IPS-18c (cell line): ENCODE measurements around the gene LRTM1.

Experiments used
- H3K4me3 ChIP-seq: 2 replicates; pipeline ENCODE4 v1.7.0; 2013; ENCODE audit warnings: low read depth, mild to moderate bottlenecking, low read length, moderate library complexity; ENCODE audit not compliant: insufficient read depth
- H3K9me3 ChIP-seq: one replicate; pipeline ENCODE4 v1.6.1; 2013; ENCODE audit warnings: mild to moderate bottlenecking, low read length, moderate library complexity; ENCODE audit not compliant: control insufficient read depth, insufficient read depth

Gene LRTM1

DNA sequence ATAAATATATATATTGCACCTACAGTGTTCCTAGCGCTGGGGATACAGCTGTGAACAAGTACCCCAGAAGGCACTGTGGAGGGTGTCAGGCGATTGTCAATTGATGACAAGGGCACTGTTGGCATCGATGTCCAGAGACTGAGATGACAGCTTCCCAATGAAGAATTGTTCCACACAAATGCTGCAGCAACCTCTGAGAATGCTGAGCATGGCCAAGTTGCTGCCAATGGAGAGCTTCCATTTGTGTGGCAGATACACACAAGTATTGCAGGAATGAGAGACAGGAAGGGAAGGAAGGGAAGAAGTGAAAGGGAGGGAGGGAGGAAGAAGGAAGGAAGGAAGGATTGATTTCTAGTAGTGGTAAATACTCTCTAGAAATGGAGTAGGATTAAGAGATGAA, 21.9 kb downstream of the LRTM1 start:
- H3K4me3 ChIP-seq, result no peak overlapping the region
- H3K9me3 ChIP-seq, result no peaks in the 10 kb centered on the region

DNA sequence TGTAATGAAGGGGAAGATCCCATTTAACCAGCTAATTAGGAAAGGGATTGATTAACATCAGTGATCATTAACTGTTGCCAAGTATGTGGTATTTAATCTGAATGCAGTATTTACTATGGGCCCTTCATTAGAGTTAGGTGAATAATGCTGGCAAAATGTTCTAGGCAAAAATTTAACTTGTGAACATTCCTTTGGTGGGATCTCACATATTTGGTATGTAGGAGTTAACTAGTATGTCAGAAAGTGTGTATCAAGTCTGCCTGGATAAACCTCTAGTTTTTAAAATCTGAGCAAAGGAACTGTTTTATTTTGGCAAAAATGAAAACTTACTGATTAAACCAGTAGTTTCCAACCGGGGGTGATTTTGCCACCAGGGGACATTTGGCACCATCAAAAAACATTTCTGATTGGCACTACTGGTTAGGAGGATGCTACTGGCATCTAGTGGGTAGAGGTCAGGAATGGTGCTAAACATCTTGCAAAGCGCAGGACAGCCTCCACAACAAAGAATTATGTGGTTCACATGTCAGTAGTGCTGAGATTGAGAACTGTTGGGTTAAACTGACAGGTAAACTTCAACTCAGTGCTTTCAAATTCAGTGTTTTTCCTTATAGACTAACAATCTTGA, 22.5 kb downstream of the LRTM1 start:
- no peaks in the 10 kb centered on the region for H3K9me3 ChIP-seq
- H3K4me3 ChIP-seq, result no peak overlapping the region

DNA sequence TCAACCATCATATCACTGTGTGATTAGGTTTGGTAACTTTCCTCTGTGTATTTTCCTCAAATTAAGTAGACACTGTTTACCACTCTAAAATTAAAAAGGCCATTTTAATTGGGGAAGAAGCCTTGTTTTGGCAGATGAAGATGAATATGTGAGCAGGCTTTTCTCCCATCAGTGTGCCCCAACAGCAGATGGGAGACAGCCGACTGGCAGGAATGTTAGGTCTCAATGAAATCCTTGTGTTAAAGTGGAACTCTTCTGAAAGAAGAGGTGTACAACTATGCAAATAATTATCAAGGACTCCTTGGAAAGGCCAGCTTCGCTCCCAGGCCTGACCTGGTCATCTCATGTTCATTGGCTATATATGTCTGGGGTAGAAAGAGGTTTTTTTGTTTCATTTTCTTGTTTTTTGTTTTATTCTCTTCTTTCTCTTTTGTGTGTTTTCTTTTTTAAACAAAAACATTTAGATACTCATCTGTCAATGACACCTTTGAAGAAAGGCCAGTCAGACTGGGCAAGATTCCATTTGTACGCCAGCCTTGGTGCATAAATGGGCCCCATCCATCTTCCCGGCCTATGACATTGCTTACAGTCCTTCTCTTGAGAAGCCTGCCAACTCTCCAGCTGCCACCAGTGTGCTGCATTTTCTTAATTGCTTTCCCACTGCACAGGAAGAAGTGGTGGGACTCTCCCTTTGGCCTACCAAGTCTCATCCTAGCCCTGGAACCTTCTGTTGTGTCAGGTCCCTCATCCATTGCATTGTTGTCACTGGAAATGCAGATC, 25.8 kb downstream of the LRTM1 start:
- no peaks in the 10 kb centered on the region for H3K9me3 ChIP-seq

DNA sequence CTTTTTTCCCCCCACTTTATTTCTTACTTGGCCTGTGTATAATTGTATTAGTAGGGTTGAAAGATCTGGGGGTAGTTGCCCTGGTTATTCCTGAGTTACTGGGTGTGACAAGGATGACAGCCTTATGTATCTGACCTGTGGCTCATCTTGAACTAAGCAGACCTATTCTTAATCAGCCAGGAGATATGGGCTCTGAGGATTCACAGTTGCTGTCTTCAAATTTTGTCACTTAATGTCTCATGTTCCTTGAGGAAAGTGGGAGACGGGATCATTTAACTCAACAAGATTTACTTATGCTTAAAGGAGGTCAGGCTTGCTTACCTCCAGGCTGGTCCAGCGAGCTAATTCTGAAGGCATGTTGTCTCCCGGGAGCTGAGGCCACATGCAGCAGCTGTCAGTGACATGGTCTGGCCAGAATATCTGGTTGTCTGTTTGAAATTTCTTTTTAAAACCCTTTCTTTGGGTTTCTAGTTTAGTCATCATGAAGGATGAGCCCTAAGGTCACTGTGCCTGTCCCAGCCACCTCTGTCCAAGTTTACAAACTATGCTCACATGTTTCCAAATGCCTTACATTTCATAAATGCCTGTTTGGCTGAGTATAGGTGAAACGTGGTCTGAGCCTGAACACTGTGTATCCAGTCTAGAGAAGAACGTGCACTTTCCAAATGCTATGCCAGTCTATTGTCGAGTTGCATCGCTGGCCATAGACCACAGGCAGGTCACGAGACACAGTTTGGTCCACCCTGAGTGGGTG, 26.8 kb downstream of the LRTM1 start:
- Histone ChIP-seq H3K9me3 (no peaks in the 10 kb centered on the region), H3K4me3 (no peak overlapping the region)

More for the DNA sequence above, 25.8 kb downstream of the LRTM1 start:
- H3K4me3 ChIP-seq, result no peak overlapping the region

DNA sequence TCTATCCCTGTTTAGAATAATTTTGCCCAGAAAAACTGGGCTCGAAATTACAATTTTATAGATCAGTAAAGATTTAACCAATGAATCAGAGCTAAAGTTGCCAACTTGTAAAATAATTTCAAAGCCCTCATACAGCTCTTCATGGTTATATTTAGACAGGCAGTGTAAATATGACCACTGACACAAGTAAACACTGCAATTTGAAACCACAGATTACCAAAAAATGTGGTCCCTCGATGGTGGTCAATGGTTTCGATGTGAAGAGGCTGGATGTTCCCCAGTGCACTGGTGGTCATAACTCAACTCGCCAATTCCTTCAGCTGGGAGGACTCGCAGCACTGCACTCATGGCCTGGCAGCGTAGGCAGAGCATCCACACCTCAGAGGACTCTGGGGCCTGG, 28.6 kb downstream of the LRTM1 start:
- H3K9me3 ChIP-seq, result no peaks in the 10 kb centered on the region
- no peak overlapping the region for H3K4me3 ChIP-seq

DNA sequence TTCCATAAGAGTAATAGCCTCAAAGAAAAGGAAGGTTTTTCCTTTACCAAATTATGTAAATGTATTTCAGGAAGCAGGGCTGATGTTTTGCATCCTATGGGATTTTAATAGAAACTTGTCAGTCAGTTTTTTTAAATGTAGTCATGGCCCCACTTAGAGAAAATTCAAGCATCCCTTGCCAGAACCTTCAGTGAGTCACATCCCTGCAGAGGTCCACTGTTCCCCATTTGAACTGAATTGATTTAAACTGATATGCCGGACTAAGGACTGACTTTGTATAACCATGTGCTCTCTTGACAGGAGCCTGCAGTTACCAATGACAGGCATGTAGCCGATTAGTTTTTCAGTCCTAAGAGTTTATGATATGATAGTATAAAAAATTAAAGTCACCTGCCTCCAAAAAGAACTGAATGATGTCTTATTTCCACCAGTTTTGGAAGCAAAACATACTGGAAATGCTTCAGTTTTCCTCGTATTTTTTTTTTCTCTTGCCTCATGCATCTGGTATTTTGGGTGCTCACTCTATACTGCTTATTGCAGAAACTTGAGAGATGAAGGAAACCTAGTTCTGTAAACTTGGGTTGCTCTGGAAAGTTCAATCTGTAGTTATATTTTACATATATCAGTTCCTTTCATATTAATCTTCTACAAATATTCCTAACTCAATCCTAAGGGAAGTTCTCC, 30.7 kb downstream of the LRTM1 start:
- no peaks in the 10 kb centered on the region for H3K9me3 ChIP-seq
- no peak overlapping the region for H3K4me3 ChIP-seq

DNA sequence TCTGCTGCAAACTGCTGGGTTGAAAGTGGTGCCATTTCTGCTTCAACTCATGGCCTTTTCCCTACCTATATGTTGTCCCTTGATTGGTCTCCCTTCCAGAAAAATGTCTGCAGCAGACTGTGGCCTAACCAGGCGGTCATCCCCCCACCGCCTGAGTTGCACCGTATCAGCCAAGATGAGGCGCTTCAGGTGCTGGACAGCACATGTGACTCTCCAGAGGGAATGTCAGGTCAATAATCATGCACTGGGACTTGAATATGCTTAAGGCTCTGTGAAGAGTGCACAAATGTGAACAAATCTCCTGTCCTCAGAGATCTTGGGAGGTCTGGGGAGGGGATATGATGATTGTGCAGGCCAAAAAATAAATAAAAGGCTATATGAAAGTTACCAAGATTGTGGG, 32.2 kb downstream of the LRTM1 start:
- Histone ChIP-seq H3K4me3 (no peak overlapping the region), H3K9me3 (no peaks in the 10 kb centered on the region)

DNA sequence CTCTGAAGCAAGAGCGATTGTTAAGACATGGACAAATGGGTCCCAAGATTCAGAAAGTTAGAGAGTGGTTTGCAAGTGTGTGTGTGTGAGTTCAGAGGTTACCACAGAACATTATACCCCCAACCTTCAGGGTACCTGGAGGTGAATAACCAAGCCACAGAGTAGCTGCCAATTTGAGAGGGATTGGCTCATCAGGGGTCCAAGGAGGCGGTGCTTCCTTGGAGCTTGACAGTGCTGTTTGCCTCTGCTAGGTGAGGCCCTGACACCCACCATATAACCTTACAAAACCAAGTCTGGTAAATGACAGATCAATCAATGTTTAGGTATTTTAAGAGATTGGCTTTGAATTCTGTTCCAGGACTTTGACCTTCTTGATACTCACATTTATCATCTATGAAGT, 35.7 kb downstream of the LRTM1 start:
- Histone ChIP-seq H3K9me3 (no peaks in the 10 kb centered on the region), H3K4me3 (no peak overlapping the region)

DNA sequence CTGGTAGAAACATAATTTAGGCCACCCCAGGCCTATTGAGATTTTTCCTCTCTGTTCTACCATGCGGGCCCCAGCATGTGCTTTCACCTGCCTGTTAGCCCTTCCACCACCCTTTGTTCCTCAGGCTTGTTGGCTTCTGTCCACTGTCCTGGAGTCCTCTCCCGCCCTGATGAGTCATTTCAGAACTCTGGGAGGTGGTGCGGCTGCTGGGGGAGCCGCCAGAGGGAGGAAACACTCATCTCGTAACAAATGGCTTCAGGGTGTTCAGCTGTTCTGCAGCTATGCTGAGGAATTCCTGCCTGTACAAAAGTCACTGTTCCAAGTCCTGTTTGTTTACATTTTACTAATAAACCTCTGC, 36.3 kb downstream of the LRTM1 start:
- no peaks in the 10 kb centered on the region for H3K9me3 ChIP-seq
- H3K4me3 ChIP-seq, result no peak overlapping the region

DNA sequence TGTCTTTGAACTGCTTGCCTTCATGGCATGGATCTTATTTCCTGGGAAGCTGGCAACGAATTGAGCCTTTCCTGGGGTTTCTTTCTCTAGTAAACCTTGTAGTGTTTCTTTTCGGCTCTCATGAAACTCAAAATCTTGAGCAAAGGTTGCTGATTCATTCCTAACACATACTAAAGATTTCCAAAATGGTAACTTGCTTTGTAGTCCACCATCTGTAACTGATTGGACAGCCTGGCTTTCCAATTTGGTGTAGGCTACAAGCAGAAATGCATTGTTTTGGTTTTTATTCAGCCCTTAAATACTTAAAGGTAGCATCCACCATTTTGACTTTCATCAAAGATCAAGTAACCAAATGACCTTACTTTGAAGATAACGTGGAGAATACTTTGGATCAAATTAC, 38.1 kb downstream of the LRTM1 start:
- Histone ChIP-seq H3K9me3 (no peaks in the 10 kb centered on the region), H3K4me3 (no peak overlapping the region)

DNA sequence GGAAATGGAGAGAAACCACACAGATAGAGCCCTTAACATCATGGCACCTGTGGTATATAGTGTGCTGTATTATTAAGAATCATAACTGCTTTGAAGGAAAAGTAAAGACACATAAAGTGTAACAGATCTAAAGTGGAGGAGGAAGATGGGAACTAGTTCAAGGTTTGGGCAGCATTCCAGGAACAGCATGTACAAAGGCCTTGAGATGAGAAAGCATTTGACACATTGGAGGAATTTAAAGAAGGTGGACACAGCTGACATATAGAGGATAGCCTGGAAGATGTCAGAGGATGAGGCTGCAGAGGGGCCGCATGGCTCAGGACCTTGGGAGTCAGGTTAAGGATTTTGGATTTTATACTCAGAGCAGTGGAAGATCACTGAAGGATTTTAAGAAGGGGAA, 39.0 kb downstream of the LRTM1 start:
- no peak overlapping the region for H3K4me3 ChIP-seq
- H3K9me3 ChIP-seq, result no peaks in the 10 kb centered on the region

DNA sequence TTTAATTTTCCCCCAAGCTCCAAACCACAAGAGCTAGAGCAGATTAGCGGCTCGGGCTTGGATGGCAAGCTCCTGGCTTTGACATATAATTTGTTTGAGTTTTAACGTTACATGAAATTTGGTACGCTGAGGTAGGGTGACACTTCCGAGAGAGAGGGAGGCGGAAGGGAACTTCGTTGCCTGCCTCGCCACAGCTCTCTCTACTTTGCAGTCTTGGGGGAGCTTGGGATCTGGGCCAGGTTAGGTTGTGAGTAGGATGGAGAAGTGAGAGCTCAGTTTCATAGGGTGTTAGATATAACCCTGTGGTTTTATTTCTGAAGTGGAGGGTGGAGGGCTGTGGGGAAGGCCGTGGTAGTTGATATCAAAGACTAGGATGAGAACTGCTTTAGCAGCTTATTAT, 39.7 kb downstream of the LRTM1 start:
- Histone ChIP-seq H3K9me3 (no peaks in the 10 kb centered on the region), H3K4me3 (no peak overlapping the region)

DNA sequence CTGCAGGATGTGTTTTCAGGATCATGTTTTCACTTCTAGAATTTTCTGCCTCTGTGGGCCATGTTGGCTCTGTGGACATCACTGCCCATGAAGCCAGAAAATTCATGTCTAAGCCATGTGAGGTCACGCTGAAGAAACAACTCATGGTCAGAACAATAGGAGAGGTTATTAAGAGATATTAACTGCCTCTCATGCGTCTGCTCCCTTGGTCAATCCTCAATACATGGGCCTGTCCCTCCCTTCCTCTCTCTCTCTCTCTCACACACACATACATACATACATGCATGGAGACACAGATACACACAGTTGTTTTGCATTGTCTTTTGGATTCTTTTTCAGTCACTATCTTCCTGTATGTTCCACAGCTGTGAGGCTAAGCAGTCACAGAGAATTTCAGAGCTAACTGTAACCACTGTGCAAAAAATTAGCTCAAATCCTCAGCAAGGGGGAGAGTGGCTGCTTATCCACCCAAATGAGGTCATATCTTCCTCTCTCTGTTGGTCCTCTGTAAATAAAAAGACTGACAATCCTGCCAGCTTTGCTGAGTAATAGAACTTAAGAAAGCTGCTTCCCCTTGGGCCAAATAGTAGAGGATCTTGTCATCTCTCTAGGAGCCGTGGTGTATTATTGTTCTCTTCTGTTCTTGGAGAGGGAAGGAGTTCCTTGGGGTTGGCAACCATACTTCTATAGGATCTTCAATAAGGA, 45.6 kb downstream of the LRTM1 start:
- H3K4me3 ChIP-seq, result no peak overlapping the region
- no peaks in the 10 kb centered on the region for H3K9me3 ChIP-seq

DNA sequence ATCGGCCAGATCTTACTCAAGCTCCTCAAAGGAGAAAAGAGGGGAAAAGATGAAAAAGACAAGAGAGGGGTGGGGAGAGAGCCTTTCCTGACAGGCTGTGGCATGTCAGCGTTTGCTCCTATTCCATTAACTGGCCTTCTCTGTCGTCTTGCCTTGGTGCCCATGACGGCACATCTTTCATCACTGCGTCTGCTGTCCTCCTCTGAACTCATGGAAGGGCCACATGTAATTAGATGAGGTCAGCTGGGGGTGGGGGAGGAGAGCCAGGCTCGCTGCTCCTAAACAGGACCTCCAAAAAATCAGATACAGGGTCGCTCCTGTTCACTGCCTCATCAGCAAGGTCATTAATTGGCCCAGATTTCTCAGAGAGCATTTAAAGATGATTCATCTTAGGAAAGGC, 49.7 kb downstream of the LRTM1 start:
- H3K4me3 ChIP-seq, result no peak overlapping the region
- no peaks in the 10 kb centered on the region for H3K9me3 ChIP-seq

DNA sequence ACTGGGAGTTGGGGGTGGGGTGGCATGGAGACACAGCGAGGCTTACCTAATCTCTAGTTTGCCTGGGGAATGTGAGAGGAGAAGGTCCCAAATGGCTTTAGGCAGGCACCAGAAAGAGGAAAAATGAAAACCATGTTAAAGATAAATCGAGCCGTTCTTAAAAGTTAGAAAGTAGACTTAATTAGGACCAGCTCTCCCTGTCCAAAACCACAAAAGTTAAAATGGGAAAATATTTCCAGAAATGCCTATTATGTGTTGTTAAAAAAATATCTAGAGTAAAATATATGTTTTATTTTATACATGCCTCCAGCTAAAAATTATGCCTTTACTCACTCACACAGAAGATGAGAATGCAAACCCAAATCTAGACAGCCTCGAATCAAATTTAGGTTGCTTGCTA, 50.1 kb downstream of the LRTM1 start:
- no peaks in the 10 kb centered on the region for H3K9me3 ChIP-seq
- no peak overlapping the region for H3K4me3 ChIP-seq

DNA sequence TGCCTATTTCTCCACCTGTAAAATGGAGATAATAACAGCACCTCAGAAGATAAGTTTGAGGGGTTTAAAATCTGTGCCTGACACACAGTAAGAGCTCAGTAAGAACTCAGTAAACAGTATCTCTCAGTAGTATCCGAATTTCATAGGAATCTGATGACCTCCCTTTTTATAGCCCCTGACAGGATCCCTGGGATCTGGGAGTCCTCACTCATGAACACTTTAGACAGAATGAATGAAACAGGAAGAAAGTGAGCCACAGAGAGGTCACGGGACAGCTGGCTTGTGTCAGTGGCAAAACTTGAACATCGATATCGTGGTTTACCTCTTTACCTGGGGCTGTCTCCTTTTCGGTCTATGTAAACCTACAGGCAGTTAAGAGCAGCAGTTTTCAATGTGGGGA, 51.2 kb downstream of the LRTM1 start:
- Histone ChIP-seq H3K9me3 (no peaks in the 10 kb centered on the region), H3K4me3 (no peak overlapping the region)

DNA sequence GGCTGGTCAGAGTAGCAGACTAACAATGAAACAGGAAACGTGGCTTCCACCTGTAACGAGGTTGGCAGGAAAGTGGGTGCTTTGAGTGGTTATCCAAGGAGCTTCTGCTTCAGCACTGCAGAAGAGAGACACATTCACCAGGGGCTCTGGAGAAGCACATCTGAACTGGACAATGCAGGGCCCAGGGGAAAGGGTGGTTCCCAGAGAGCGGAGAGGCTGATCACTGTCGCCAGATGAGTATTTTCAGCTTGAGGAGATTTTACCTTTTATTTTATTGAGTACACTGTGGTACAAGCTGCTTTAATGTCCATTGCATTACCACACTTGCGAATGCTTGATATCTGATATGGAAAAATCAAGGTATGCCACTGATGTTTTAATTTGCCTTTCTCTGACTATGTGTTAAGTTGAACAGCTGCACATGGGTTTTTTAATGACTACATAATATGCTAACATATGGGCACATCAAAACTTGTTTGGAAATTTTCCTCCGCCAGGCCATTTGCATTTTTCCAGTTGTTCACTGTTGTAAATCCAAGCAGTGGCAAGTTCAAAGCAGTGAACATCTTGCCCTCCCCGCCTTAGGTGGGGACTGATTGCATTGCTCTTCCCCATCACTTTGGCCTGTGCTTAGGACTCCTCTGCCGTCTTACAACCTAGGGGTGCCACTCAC, 52.1 kb downstream of the LRTM1 start:
- no peaks in the 10 kb centered on the region for H3K9me3 ChIP-seq

More for the DNA sequence above, 52.1 kb downstream of the LRTM1 start:
- H3K4me3 ChIP-seq, result no peak overlapping the region
